HUES6 (cell line): Measurements from ENCODE around the gene KCNB1.

Experiments
- H3K27ac ChIP-seq: 2 replicates; pipeline ENCODE4 v1.7.0; 2013; ENCODE audit warnings: low read depth, mild to moderate bottlenecking, low read length, inconsistent platforms
- H3K27me3 ChIP-seq: 2 replicates; pipeline ENCODE4 v1.6.1; 2013; ENCODE audit warnings: low read length; ENCODE audit not compliant: control insufficient read depth, insufficient read depth
- H3K36me3 ChIP-seq: 2 replicates; pipeline ENCODE4 v1.6.1; 2013; ENCODE audit warnings: low read length; ENCODE audit not compliant: control insufficient read depth, insufficient read depth
- H3K4me1 ChIP-seq: 2 replicates; pipeline ENCODE4 v1.6.1; 2013; ENCODE audit warnings: low read length; ENCODE audit not compliant: control insufficient read depth, insufficient read depth
- H3K4me3 ChIP-seq: 2 replicates; pipeline ENCODE4 v1.5.1; 2013; ENCODE audit warnings: low read depth, low read length
- H3K9ac ChIP-seq: one replicate; pipeline ENCODE4 v1.6.1; 2013; ENCODE audit warnings: mild to moderate bottlenecking, low read length
- H3K9me3 ChIP-seq: 2 replicates; pipeline ENCODE4 v1.6.1; 2013; ENCODE audit warnings: low read depth, low read length; ENCODE audit not compliant: control insufficient read depth, insufficient read depth

The KCNB1 gene

GRCh38 chr20:49482173-49482572 is 295 bp downstream of the KCNB1 start:
- H3K4me1 ChIP-seq: no peaks in the 10 kb centered on the region
- H3K27ac ChIP-seq: no peak overlapping the region
- H3K4me3 ChIP-seq: no peak overlapping the region; the same call in 1 of the 2 replicates
- H3K27me3 ChIP-seq: peaks cover 44% of the 10 kb centered on the region
- H3K36me3 ChIP-seq: no peaks in the 10 kb centered on the region
- H3K9ac ChIP-seq: no peak overlapping the region
- no peaks in the 10 kb centered on the region for H3K9me3 ChIP-seq

- Histone ChIP-seq H3K4me1 (no peaks in the 10 kb centered on the region), H3K9me3 (no peaks in the 10 kb centered on the region), H3K36me3 (no peaks in the 10 kb centered on the region), H3K27ac (no peak overlapping the region), H3K27me3 (peaks cover 37% of the 10 kb centered on the region), H3K4me3 (no peak overlapping the region), H3K9ac (no peak overlapping the region)
Observed at GRCh38 chr20:49481116-49481515, 1.4 kb downstream of the KCNB1 start.

- H3K36me3 ChIP-seq: no peaks in the 10 kb centered on the region
- no peak overlapping the region for H3K27ac ChIP-seq
- 0 out of 2 replicates have a peak, but pooled peaks cover 3% of the 10 kb centered on the region for H3K4me1 ChIP-seq
- H3K9ac ChIP-seq: no peak overlapping the region
- peaks cover 28% of the 10 kb centered on the region for H3K27me3 ChIP-seq
- no peak overlapping the region for H3K4me3 ChIP-seq
- no peaks in the 10 kb centered on the region for H3K9me3 ChIP-seq
Observed at GRCh38 chr20:49480236-49480635, 2.2 kb downstream of the KCNB1 start.

GRCh38 chr20:49479785-49480184 is 2.7 kb downstream of the KCNB1 start:
- Histone ChIP-seq H3K9ac (no peak overlapping the region), H3K4me3 (no peak overlapping the region), H3K36me3 (no peaks in the 10 kb centered on the region), H3K27ac (no peak overlapping the region), H3K9me3 (no peaks in the 10 kb centered on the region), H3K27me3 (peaks cover 24% of the 10 kb centered on the region), H3K4me1 (0 out of 2 replicates have a peak, but pooled peaks cover 3% of the 10 kb centered on the region)

- Histone ChIP-seq H3K27me3 (peaks cover 18% of the 10 kb centered on the region), H3K9ac (no peak overlapping the region), H3K27ac (no peak overlapping the region), H3K9me3 (no peaks in the 10 kb centered on the region), H3K4me1 (0 out of 2 replicates have a peak, but pooled peaks cover 3% of the 10 kb centered on the region), H3K4me3 (no peak overlapping the region), H3K36me3 (no peaks in the 10 kb centered on the region)
Observed at GRCh38 chr20:49478754-49479689, 3.4 kb downstream of the KCNB1 start.

GRCh38 chr20:49478266-49478665 is 4.2 kb downstream of the KCNB1 start:
- Histone ChIP-seq H3K27ac (no peak overlapping the region), H3K4me3 (no peak overlapping the region), H3K36me3 (no peaks in the 10 kb centered on the region), H3K9ac (no peak overlapping the region), H3K9me3 (no peaks in the 10 kb centered on the region), H3K4me1 (0 out of 2 replicates have a peak, but pooled peaks cover 3% of the 10 kb centered on the region), H3K27me3 (peaks cover 13% of the 10 kb centered on the region)

GRCh38 chr20:49477200-49477599 is 5.3 kb downstream of the KCNB1 start:
- no peak overlapping the region for H3K4me3 ChIP-seq
- H3K27ac ChIP-seq: no peak overlapping the region
- H3K9me3 ChIP-seq: no peaks in the 10 kb centered on the region
- H3K27me3 ChIP-seq: peaks cover 8% of the 10 kb centered on the region
- H3K36me3 ChIP-seq: no peaks in the 10 kb centered on the region
- 0 out of 2 replicates have a peak, but pooled peaks cover 3% of the 10 kb centered on the region for H3K4me1 ChIP-seq
- H3K9ac ChIP-seq: no peak overlapping the region

- Histone ChIP-seq H3K27me3 (no peaks in the 10 kb centered on the region), H3K4me1 (0 out of 2 replicates have a peak, but pooled peaks cover 3% of the 10 kb centered on the region), H3K4me3 (no peak overlapping the region), H3K9ac (no peak overlapping the region), H3K27ac (no peak overlapping the region), H3K9me3 (no peaks in the 10 kb centered on the region), H3K36me3 (no peaks in the 10 kb centered on the region)
Observed at GRCh38 chr20:49476016-49476355, 6.5 kb downstream of the KCNB1 start.

GRCh38 chr20:49475292-49476015 is 7.0 kb downstream of the KCNB1 start:
- Histone ChIP-seq H3K9ac (no peak overlapping the region), H3K36me3 (no peaks in the 10 kb centered on the region), H3K4me3 (no peak overlapping the region), H3K27ac (no peak overlapping the region), H3K4me1 (0 out of 2 replicates have a peak, but pooled peaks cover 3% of the 10 kb centered on the region), H3K9me3 (no peaks in the 10 kb centered on the region), H3K27me3 (no peaks in the 10 kb centered on the region)

GRCh38 chr20:49471397-49471796 is 11.1 kb downstream of the KCNB1 start:
- H3K36me3 ChIP-seq: no peaks in the 10 kb centered on the region
- no peak overlapping the region for H3K9ac ChIP-seq
- 0 out of 2 replicates have a peak, but pooled peaks cover 3% of the 10 kb centered on the region for H3K4me1 ChIP-seq
- no peaks in the 10 kb centered on the region for H3K27me3 ChIP-seq
- no peak overlapping the region for H3K27ac ChIP-seq
- H3K4me3 ChIP-seq: no peak overlapping the region
- H3K9me3 ChIP-seq: no peaks in the 10 kb centered on the region

GRCh38 chr20:49470922-49471321 is 11.5 kb downstream of the KCNB1 start:
- Histone ChIP-seq H3K36me3 (no peaks in the 10 kb centered on the region), H3K4me1 (0 out of 2 replicates have a peak, but pooled peaks cover 2% of the 10 kb centered on the region), H3K9me3 (no peaks in the 10 kb centered on the region), H3K27ac (no peak overlapping the region), H3K9ac (no peak overlapping the region), H3K27me3 (no peaks in the 10 kb centered on the region), H3K4me3 (no peak overlapping the region)
